GM21529 (cell line): ENCODE measurements around the gene ATAD2B.
"Not testable (repeated sequence)": the region's sequence is repeated elsewhere in the genome, so short reads cannot be mapped to it uniquely, and the experiment has no call there.

ENCODE experiments used
- ATAC-seq: cut with Tn5 transposase; IDR thresholded peaks from one replicate; pipeline ENCODE4 v1.9.1; 2021; ENCODE audit not compliant: unreplicated experiment

Gene ATAD2B

DNA sequence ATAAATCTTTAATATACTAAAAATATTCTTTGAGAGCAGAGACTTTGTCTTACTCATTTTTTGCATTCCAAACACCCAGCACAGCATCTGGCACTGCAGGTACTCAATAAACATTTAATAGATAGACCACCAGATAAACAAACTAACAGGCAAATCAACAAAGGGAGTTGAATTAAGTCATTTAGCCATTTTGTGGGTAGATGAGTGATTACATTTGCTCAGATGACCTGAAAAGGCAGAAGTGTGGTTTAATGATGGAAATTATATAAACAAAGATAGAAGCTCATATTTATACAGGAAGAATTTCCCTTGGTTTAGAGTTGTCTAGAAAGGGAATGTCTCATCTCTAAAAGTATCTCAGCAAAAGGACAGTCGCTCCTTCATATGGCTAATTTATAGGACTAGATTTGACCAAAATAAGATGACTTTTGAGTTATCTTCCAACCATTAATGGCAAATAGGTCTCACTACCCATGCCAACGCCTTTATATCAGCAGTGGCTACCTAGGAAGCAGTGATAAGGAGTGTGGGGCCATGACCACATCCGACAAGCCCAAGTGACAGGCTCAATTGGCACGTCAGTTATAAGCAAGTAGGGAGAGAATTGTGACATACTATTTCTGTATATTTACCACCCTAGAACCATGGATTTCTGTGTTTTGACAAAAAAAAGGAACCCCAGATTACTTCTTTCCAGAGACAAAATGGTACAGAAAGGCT is 173.5 kb downstream of the ATAD2B start:
- no peak for ATAC-seq

DNA sequence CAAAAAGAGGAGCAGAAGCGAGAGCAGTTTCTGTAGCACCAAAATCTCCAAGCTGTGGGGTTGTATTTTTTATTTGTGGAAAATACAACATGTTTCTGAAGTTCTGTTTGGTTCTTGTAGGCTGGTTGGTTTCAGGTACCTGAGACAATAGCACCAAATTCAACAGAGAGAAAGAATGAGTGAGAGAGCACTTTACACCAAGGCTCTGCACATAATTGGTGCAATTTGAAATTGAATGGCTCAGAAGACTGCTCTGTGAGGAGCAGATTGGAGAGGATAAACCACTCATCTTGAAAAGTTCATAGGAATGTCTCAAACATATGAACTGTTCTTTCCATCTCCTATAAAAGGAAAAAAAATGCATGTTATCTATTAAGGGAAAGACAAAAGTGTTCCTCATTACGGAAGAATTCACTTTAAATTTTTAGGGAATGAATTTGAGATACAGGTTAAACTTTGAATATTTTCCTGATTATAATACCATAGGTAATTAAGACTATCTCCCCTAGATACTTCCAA is 175.1 kb downstream of the ATAD2B start:
- ATAC-seq = no peak

DNA sequence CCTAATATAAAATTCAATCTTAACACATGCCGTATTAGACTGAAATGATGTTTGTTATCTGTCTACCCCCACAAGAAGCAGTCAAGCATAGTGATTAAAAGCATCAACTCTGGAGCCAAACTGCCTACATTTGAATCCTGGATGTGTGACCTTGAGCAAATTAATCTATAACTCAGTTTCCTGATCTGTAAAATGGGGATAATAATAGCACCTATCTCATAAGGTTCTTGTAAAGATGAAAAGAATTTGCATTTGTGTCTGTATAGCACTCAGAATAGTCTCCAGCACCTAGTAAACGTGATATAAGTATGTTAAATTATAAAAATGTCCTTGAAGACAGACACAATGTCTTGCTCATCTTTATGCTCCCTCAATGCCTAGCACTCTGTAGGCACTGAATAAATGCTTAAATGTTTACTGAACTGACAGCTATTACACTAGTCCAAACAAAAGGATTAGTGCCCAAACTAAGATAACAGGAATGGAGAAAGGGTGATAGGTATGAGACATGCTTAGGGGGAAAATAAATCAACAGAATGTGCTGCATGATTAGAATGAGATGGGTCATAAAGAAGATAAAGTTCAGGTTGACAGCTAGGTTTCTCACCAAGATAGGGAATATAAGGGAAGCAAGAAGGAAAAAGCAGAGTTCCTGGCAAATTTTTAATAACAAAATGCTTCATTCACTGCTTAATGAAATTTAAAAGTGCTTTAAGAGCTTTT is 180.6 kb downstream of the ATAD2B start:
- ATAC-seq = peak; percentile 31

DNA sequence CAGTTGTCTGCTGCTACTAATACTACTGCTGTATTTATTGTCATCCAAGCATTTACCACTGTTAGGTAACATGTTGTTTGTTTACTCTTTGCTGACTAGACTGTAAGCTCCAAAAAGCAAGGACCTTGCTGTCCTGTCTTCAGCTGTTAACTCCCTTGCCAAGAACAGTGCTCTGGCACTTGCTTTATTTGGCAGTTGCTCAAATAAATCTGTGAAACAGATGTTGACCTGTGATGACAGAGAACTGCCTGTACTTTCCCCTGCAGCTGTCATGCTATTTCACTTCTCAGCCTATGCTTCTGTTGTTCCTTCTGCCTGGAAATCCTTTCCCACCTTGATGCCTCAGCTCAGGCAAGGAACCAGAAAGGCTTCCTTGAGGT is 181.2 kb downstream of the ATAD2B start:
- peak; percentile 85 for ATAC-seq

DNA sequence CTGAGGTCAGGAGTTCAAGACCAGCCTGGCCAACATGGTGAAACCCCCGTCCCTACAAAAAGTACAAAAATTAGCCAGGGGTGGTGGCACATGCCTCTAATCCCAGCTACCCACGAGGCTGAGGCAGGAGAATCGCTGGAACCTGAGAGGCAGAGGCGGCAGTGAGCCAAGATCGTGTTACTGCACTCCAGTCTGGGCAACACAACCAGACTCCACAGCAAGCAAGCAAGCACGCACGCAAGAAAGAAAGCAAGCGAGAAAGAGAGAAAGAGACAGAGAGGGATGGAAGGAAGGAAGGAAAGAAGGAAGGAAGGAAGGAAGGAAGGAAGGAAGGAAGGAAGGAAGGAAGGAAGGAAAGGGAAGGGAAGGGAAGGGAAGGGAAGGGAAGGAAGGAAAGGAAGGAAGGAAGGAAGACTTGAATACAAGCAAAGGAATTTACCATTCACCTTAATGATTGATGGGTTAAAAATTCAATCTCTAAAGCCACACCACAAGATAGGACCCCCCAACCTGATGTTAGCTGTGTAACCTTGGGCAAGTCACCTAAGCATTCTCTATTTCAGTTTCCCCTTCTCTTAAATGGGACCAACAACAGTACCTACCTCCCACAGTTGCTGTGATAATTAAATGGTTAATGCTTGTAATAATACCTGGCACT is 181.7 kb downstream of the ATAD2B start:
- ATAC-seq = peak; percentile 12

DNA sequence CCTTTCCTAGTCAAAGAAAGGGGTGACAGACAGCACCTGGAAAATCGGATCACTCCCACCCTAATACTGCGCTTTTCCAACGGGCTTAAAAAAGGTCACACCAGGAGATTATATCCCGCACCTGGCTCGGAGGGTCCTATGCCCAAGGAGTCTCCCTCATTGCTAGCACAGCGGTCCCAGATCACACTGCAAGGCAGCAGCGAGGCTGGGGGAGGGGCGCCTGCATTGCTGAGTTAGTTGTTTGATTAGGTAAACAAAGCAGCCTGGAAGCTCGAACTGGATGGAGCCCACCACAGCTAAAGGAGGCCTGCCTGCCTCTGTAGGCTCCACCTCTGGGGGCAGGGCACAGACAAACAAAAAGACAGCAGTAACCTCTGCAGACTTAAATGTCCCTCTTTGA is 190.1 kb downstream of the ATAD2B start:
- ATAC-seq = not testable (repeated sequence)

DNA sequence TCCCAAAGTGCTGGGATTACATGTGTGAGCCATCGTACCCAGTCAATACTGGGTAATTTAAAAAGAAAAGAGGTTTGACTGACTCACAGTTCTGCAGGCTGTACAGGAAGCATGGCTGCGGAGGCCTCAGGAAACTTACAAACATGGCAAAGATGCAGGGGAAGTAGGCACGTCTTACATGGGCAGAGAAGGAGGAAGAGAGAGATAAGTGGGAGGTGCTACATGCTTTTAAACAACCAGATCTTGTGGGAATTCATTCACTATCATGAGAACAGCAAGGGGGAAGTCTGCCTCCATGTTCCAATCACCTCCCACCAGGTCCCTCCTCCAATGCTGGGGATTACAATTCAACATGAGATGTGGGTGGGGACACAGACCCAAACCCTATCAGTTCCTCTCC is 192.5 kb downstream of the ATAD2B start:
- no peak for ATAC-seq

DNA sequence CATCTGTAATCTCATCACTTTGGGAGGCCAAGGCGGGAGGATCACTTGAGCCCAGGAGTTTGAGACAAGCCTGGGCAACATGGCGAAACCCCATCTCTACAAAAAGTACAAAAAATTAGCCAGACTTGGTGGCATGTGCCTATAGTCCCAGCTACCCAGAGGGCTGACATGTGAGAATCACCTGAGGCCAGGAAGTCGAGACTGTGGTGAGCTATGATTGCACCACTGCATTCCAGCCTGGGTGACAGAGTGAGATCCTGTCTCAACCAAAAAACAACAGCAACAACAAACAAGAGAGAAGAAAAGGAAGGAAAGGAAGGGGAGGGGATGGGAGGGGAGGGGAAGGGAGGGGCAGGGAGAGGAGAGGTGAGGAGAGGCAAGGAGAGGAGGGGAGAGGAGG is 203.9 kb downstream of the ATAD2B start:
- ATAC-seq = not testable (repeated sequence)

DNA sequence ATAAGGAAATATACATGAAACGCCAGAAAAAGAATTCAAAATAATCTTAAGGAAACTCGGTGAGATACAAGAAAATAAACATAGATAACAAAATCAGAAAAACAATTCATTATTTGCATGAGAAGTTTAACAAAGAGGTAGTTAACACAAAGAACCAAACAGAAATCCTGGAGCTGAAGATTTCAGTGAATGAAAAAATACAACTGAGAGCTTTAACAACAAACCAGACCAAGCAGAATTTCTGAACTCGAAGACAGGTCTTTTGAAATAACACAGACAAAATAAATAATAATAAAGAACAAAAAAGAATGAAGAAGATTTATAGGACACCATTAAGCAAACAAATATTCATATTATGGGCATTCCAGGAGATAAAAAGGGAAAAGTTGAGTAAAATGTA is 204.7 kb downstream of the ATAD2B start:
- no peak for ATAC-seq

DNA sequence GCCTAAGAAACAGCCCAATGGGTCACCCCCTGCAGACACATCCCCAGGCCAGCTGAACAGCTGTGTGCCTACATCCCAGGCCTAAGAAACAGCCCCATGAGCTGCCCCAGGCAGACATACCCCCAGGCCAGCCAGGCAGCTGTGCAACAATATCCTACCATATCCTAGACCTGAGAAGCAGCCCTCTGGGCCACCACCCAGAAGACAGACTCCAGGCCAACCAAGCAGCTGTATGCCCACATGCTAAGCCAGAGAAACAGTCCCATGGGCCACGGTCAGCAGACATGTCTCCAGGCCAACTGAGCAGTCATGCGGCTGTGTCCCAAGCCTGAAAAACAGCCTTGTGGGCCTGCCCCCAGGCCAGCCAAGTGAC is 205.5 kb downstream of the ATAD2B start:
- ATAC-seq = no peak

DNA sequence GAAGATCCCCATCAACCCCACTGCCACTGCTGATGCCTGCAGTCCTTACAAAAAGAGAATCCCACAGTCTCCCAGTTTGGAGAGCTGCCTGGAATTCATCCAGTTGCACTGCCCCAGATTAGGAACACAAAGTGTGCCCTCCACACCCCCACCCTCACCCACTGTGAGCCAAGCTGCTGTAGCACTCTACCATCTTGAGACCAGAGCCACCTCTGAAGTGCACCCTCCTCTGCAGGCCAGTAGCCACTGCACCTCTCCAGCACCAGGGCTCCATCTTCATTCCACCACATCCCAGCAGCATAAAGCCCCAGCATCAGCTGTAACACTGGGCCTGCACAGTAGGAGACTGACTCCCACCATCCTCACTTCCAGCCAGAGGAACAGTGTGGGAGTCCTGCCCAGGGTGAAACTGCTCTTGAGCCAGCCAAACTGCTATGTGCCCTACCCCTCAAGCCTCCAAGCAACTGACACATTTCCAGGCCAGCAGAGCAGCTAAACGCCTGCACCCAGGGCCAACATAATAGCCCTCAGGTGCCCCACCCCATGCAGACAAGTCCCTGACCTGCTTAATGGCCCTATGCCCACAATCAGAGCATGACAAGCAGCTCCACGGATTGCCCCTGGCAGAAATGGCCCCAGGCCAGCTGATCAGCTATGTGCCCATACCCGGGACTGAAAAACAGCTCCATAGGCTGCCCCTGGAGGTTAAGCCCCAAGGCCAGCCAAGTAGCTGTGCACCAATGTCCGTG is 206.0 kb downstream of the ATAD2B start:
- ATAC-seq = no peak

DNA sequence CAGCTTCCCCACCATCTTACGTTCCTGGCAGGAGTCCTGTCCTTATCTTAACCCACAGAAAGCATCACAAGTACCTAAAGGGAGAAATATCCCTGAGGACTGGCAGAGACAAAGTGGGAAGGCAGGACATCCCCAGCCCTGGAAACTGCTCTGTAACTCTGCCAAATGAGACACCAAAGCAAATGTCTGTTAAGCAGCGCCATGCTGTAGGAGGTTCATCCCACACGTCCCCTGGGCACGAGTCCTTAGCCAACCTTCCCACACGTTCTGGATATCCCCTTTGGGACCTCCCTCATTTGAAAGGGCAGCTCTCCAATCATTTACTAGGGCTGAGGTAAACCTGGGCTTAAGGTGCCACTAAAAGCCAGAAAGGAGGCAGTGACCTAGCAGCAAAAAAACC is 207.2 kb downstream of the ATAD2B start:
- ATAC-seq = no peak

DNA sequence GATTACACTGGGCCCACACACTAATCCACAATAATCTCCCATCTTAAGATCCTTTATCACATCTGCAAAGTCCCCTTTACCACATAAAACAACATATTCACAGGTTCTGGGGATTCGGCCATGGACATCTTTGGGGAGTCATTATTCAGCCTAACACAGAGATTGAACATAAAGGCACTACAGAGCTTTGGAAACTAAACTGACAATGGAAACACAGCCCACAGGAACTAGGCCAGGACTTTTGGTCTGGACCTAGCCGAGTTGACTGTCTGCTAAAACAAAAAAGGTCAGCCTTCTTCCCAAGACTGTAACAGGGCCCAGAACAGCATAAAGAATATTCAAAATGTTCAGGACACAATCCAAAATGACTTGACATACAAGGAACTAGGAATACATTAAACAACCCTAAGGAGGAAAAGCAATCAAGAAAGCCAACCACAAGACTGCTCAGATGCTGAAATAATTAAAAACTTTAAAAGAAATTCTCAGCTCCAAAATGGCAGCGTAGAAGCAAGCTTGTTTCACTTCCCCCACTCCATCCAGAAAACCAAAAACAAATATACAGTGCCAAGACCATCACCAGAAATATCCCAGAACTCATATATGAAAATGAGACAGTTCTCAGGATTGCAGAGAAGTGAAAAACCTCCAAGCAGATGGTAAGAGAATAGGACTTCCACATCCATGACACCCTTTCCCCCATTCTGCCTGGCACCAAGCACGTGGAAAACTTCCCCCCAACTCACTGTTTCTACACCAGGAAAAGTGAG is 207.8 kb downstream of the ATAD2B start:
- ATAC-seq = no peak

DNA sequence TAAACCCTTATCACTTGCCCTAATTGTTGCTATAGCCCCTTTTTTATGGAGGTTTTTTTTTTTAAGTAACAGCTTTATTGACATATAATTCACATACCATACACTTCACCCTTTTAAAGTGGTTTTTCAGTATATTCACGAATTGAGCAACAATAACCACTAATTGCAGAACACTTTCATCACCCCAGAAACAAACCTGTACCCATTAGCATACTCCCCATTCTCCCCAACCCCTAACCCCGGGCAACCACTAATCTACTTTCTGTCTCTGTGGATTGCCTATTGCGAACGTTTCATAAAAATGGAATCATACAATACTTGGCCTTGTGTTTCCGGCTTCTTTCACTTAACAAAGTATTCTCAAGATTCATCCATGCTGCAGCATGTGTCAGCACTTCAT is 213.6 kb downstream of the ATAD2B start:
- ATAC-seq = no peak

DNA sequence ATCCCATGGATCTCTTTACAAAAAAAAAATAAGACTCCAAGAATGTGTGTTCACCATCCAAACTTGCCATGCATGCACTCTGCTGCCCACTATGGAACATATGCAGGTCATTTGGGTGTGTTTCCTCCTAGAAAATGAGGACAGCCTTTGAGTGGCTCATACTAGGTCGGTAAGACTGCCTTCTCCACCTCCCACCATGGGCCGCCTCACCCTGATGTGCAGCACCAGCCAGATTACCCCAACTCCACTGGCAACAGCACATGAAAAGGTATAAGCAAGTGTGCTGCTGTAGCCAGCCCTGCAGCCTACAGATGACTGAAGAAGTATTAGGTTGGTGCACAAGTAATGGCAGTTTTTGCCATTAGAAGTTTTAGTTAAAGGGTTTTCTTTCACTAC is 214.2 kb downstream of the ATAD2B start:
- no peak for ATAC-seq

DNA sequence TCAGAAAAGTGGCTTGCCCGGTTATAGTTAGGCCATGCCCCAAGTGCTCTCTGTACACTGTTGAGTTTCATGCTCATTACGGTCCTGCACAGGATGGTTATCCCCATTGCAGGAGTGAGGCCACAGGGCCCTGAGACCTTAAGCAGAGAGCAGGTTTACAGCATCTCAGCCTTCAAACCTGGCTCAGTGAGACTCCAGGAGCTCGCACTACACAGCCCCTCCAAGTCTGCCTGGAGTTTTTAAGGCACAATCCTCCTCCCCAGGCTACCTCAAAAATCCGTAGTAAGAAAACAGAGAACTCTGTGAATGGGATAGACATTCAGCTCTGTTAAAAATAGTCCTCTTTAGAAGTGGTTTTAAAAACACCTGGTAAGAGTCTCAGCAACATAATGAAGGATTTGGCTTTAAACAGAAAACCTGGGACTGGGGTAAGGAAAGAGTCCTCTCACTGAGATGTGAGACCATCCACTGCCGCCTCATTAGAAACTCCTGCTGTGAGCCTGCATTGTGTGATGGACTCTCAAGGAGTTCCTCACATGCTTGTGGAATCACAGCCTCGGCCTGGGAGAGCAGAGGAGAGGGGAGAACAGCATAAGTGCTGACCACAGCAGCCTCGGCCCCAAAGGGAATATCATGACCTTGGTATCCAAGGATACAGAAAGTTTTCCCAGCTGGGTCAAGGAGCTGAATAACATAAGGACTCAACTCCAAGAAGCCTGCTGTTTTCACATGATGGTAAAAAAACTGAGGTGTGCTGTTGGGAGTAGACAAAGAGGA is 214.8 kb downstream of the ATAD2B start:
- no peak for ATAC-seq

DNA sequence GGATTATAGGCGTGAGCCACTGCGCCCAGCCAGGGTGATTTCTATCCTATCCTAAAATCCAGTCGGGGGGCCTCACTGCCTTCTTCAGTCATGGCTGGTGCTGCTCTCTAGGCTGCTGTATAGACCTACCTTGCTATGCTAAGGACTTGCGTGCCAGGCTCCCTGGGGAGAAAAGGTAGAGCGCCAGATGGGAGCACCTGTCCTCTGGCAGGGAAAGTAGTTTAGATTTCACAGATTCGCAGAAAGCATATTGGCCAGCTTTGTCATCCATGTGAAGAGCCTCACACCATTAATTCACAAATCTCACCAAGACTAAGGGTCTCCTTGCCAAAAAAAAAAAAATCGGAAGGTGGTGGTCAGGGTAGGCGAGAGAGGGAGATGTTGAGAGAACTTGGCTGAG is 217.6 kb downstream of the ATAD2B start:
- no peak for ATAC-seq

DNA sequence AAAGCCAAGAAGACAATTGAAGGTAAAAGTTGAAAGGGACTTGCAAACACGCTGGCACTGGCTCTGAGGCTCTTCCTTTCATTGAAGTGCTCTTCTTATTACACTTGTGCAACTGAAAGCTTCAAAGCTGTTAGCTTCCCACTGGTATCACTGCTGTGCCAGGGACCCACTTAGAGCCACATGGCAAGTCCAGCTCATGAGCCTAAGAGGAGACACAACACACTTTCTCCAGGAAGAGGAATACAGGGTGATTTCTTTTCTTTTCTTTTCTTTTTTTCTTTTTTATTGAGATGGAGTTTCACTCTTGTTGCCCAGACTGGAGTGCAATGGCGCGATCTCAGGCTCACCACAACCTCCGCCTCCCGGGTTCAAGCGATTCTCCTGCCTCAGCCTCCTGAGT is 218.2 kb downstream of the ATAD2B start:
- ATAC-seq = no peak

DNA sequence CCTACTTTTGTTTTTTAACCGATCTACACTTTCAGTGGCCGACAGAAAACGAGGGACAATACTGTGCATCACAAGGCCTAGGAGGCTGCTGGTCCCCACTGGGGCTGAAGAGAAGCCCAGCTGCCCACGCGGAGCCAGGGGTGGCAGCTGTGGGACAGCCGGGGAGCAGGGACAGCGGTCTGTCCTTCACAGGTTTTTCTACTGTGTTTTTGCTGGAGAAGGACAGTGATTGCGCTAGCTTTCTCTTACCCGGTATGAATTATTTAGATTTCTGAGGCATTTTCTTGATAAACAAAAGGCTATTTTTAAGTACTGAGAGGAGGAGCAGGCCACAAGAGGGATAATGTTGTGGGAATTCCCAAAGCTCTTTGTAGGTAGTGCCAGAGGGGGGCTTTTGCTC is 219.8 kb downstream of the ATAD2B start:
- no peak for ATAC-seq

DNA sequence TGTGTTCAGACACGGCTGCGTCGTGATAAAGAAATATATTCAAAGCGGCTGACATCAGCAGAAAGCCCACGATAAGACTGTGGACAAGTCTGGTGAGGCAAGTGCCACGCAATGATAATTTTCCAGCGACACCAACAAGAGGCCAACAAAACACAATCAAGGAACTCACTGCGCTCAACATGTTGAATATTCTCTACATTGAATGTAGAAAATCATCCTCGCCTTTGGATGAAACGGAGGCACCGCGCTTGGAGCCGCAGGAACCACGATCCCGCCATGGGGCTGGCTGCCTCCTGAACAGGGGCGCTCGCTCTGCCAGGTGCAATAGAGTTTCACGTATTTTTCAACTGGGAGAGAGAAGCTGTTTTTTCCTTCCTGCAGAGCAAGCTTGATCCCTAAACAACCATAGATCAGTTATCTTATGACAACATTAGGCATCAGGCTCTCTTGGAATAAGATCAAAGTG is 220.3 kb downstream of the ATAD2B start:
- ATAC-seq = no peak
